Measurements from ENCODE around the gene PDHX.
"Not testable (repeated sequence)": the region's sequence is repeated elsewhere in the genome, so short reads cannot be mapped to it uniquely, and the experiment has no call there.

The PDHX gene

DNA sequence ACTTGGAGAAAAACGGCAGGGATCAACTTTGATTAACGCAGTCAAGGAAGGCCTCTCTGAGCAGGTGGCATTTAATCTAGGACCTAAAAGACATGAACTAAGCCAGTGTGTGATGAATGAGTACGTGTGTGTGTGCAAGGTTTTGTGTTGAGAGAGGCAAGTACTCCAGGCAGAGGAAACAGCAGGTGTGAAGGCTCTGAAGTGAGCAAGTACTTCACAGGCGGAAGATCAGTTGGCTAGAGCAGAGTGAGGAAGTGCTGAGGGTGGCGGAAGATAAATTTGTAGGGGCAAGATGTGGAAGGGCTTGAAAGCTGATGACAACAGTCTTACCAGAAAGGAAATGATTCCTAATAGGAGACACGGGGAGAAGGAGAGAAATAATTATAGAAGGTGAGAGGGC lies 7.0 kb upstream of the PDHX start:
- no peak for DNase-seq (ENCODE audit: low spot score)
- Histone ChIP-seq H3K4me3 (ENCODE audit: severe bottlenecking) (no peak overlapping the region), H3K9me3 (ENCODE audit: severe bottlenecking) (no peaks in the 10 kb centered on the region), H3K27ac (ENCODE audit: poor library complexity, severe bottlenecking) (no peak overlapping the region), H3K4me1 (ENCODE audit: insufficient read depth, poor library complexity, severe bottlenecking) (no peaks in the 10 kb centered on the region), H3K36me3 (ENCODE audit: low read depth) (peaks cover 6% of the 10 kb centered on the region; the same call in 1 of the 2 replicates), H3K27me3 (ENCODE audit: insufficient read depth, poor library complexity, severe bottlenecking) (no peaks in the 10 kb centered on the region)
- TF ChIP-seq, protein P1, sequence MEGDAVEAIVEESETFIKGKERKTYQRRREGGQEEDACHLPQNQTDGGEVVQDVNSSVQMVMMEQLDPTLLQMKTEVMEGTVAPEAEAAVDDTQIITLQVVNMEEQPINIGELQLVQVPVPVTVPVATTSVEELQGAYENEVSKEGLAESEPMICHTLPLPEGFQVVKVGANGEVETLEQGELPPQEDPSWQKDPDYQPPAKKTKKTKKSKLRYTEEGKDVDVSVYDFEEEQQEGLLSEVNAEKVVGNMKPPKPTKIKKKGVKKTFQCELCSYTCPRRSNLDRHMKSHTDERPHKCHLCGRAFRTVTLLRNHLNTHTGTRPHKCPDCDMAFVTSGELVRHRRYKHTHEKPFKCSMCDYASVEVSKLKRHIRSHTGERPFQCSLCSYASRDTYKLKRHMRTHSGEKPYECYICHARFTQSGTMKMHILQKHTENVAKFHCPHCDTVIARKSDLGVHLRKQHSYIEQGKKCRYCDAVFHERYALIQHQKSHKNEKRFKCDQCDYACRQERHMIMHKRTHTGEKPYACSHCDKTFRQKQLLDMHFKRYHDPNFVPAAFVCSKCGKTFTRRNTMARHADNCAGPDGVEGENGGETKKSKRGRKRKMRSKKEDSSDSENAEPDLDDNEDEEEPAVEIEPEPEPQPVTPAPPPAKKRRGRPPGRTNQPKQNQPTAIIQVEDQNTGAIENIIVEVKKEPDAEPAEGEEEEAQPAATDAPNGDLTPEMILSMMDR (IDR thresholded peaks at IDR 0.05; ENCODE audit: poor library complexity, severe bottlenecking) = no peak
- no peak for ATAC-seq (ENCODE audit: low read depth)

DNA sequence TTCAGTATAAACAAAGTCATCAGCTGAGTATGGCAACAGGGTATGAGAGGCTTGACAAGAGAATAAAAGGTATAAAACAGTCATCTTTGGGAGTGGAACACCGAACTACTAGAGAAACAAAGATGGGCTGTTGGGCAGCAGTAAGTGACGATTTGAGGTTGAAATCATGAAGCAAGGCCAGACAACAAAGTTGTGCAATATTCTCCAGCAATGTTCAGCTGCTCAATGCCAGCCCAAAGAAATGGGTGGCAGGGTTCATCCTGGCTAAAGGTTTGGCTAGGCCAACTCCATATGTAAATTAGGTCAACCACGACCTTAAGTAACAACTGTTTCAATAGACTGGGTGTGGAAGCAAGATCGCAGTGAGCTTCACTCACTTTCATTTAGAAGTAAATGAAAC lies 6.5 kb upstream of the PDHX start:
- TF ChIP-seq, protein P1 (IDR thresholded peaks at IDR 0.05; ENCODE audit: poor library complexity, severe bottlenecking) = no peak
- DNase-seq (ENCODE audit: low spot score) = no peak
- no peak for ATAC-seq (ENCODE audit: low read depth)
- H3K27ac ChIP-seq (ENCODE audit: poor library complexity, severe bottlenecking) = no peak overlapping the region
- H3K9me3 ChIP-seq (ENCODE audit: severe bottlenecking) = no peaks in the 10 kb centered on the region
- no peaks in the 10 kb centered on the region for H3K27me3 ChIP-seq (ENCODE audit: insufficient read depth, poor library complexity, severe bottlenecking)
- no peaks in the 10 kb centered on the region for H3K4me1 ChIP-seq (ENCODE audit: insufficient read depth, poor library complexity, severe bottlenecking)
- peaks cover 6% of the 10 kb centered on the region; the same call in 1 of the 2 replicates for H3K36me3 ChIP-seq (ENCODE audit: low read depth)
- no peak overlapping the region for H3K4me3 ChIP-seq (ENCODE audit: severe bottlenecking)

DNA sequence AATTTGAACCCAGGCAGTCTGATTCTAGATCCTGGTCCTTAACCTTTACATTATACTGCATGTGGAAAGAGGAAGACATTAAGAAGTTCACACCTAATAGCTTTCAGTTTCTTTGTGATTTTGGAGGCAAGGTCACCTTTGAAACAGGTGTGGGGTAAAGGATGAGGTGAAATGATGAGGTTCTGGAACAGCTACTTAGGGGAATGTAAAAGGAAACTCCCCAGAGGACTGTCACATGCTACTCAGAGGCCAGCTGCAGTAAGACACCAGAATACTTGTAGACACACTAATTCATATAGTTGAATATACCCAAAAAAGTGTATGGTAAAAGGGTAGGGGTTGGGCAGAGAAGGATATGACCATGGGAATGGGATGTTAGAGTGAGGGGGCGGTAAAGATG lies 5.6 kb upstream of the PDHX start:
- TF ChIP-seq, protein P1 (IDR thresholded peaks at IDR 0.05; ENCODE audit: poor library complexity, severe bottlenecking) = no peak
- Histone ChIP-seq H3K4me1 (ENCODE audit: insufficient read depth, poor library complexity, severe bottlenecking) (no peaks in the 10 kb centered on the region), H3K36me3 (ENCODE audit: low read depth) (peaks cover 6% of the 10 kb centered on the region; the same call in 1 of the 2 replicates), H3K4me3 (ENCODE audit: severe bottlenecking) (no peak overlapping the region), H3K9me3 (ENCODE audit: severe bottlenecking) (no peaks in the 10 kb centered on the region), H3K27me3 (ENCODE audit: insufficient read depth, poor library complexity, severe bottlenecking) (no peaks in the 10 kb centered on the region), H3K27ac (ENCODE audit: poor library complexity, severe bottlenecking) (no peak overlapping the region)
- DNase-seq (ENCODE audit: low spot score) = no peak
- ATAC-seq (ENCODE audit: low read depth) = no peak

DNA sequence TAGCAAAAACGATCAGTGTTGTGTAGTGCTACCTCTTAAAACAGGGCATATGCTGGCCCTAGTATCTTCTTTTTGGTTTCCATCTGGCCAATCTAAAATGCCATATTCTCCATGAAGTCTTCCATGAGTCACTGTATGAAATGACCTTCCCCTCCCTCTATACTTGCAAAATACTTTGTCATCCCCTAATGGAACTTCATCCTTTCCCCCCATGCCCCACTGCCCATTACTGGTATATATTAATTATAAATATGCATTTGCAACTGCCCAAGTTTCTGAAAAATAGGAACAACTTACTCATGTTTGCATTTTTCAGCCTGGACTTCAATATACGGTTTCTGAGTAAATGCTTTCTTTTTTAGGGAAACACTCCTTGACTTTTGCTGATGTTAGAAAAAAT lies 4.7 kb upstream of the PDHX start:
- no peaks in the 10 kb centered on the region for H3K4me1 ChIP-seq (ENCODE audit: insufficient read depth, poor library complexity, severe bottlenecking)
- peaks cover 6% of the 10 kb centered on the region; the same call in 1 of the 2 replicates for H3K36me3 ChIP-seq (ENCODE audit: low read depth)
- H3K27me3 ChIP-seq (ENCODE audit: insufficient read depth, poor library complexity, severe bottlenecking) = no peaks in the 10 kb centered on the region
- DNase-seq (ENCODE audit: low spot score) (no peak), ATAC-seq (ENCODE audit: low read depth) (no peak)
- no peaks in the 10 kb centered on the region for H3K9me3 ChIP-seq (ENCODE audit: severe bottlenecking)
- no peak overlapping the region for H3K4me3 ChIP-seq (ENCODE audit: severe bottlenecking)
- TF ChIP-seq, protein P1 (IDR thresholded peaks at IDR 0.05; ENCODE audit: poor library complexity, severe bottlenecking) = no peak
- H3K27ac ChIP-seq (ENCODE audit: poor library complexity, severe bottlenecking) = no peak overlapping the region

DNA sequence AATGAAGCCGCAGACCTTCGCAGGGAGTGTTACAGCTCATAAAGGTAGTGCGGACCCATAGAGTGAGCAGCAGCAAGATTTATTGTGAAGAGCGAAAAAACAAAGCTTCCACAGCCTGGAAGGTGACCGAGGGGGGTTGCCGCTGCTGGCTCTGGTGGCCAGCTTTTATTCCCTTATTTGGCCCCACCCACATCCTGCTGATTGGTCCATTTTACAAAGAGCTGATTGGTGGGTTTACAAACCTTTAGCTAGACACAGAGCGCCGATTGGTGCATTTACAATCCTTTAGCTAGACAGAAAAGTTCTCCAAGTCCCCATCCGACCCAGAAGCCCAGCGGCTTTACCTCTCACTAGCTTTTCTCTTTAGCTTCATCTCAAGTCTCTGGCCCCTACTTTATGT lies 2.9 kb upstream of the PDHX start:
- H3K27ac ChIP-seq (ENCODE audit: poor library complexity, severe bottlenecking); DNase-seq (ENCODE audit: low spot score); H3K4me3 ChIP-seq (ENCODE audit: severe bottlenecking); H3K27me3 ChIP-seq (ENCODE audit: insufficient read depth, poor library complexity, severe bottlenecking); H3K9me3 ChIP-seq (ENCODE audit: severe bottlenecking); H3K36me3 ChIP-seq (ENCODE audit: low read depth); H3K4me1 ChIP-seq (ENCODE audit: insufficient read depth, poor library complexity, severe bottlenecking); ATAC-seq (ENCODE audit: low read depth): not testable (repeated sequence)

All from RWPE2 (cell line).